Panc1 (cell line): ENCODE measurements around the gene TTC39B.

Experiments
- TF ChIP-seq, protein P1 (sequence below): fragments of 450-650 bp; IDR thresholded peaks from 2 replicates; pipeline ENCODE4 v1.5.1; 2017; ENCODE audit warnings: mild to moderate bottlenecking
- TF ChIP-seq, protein P2 (sequence below), 2 experiments: IDR thresholded peaks; 2 replicates each; pipeline ENCODE4 v1.6.1; 2011 to 2012; ENCODE audit warnings: low read depth in 2 of 2, control low read depth in 1 of 2, low read length in 1 of 2, mild to moderate bottlenecking in 1 of 2, moderate library complexity in 1 of 2; ENCODE audit not compliant: insufficient read depth in 1 of 2

DNA sequence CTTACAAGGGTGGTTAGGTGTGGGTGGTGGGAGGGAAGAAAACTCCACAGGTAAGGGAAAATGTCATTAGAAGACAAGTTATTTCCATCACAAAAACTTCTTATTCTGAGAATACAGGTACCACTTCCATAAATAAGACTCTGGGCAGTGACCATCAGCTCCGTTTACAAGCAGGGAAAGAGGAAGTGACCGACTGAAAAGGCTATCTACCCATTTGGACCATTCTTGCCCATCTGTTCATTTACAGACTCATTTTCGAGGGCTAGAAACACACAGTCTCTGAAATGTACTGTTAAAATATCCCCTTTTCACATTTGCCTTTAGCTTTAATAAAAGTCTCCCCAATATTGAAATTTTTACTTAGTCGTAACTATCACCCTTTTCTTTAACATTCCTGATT is 79.5 kb downstream of the TTC39B start:
- TF ChIP-seq, protein P1, sequence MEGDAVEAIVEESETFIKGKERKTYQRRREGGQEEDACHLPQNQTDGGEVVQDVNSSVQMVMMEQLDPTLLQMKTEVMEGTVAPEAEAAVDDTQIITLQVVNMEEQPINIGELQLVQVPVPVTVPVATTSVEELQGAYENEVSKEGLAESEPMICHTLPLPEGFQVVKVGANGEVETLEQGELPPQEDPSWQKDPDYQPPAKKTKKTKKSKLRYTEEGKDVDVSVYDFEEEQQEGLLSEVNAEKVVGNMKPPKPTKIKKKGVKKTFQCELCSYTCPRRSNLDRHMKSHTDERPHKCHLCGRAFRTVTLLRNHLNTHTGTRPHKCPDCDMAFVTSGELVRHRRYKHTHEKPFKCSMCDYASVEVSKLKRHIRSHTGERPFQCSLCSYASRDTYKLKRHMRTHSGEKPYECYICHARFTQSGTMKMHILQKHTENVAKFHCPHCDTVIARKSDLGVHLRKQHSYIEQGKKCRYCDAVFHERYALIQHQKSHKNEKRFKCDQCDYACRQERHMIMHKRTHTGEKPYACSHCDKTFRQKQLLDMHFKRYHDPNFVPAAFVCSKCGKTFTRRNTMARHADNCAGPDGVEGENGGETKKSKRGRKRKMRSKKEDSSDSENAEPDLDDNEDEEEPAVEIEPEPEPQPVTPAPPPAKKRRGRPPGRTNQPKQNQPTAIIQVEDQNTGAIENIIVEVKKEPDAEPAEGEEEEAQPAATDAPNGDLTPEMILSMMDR = no peak
- TF ChIP-seq, protein P2, sequence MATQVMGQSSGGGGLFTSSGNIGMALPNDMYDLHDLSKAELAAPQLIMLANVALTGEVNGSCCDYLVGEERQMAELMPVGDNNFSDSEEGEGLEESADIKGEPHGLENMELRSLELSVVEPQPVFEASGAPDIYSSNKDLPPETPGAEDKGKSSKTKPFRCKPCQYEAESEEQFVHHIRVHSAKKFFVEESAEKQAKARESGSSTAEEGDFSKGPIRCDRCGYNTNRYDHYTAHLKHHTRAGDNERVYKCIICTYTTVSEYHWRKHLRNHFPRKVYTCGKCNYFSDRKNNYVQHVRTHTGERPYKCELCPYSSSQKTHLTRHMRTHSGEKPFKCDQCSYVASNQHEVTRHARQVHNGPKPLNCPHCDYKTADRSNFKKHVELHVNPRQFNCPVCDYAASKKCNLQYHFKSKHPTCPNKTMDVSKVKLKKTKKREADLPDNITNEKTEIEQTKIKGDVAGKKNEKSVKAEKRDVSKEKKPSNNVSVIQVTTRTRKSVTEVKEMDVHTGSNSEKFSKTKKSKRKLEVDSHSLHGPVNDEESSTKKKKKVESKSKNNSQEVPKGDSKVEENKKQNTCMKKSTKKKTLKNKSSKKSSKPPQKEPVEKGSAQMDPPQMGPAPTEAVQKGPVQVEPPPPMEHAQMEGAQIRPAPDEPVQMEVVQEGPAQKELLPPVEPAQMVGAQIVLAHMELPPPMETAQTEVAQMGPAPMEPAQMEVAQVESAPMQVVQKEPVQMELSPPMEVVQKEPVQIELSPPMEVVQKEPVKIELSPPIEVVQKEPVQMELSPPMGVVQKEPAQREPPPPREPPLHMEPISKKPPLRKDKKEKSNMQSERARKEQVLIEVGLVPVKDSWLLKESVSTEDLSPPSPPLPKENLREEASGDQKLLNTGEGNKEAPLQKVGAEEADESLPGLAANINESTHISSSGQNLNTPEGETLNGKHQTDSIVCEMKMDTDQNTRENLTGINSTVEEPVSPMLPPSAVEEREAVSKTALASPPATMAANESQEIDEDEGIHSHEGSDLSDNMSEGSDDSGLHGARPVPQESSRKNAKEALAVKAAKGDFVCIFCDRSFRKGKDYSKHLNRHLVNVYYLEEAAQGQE (IDR thresholded peaks at IDR 0.05; ENCODE audit: insufficient read depth in 1 of 2, low read depth in 2 of 2, low read length in 1 of 2) = no peak
